K562 (cell line): ENCODE results near the gene MRPS31. TPM values are rescaled to one million over a fixed set of nuclear protein-coding genes. Genes with fewer than 3 reads are reported as not detected.

ENCODE experiments used
- ATAC-seq: fragments of 200-7000 bp; cut with Tn5 transposase; 3 replicates; pipeline ENCODE4 v1.9.1; 2020; ENCODE audit warnings: moderate library complexity
- BruUV-seq: library from RNA; stranded (reverse); fragments of 400-500 nt; replicated peaks from 2 replicates; lab custom pipeline; 2021; lab: Mats Ljungman, UMichigan
- CTCF ChIA-PET: fragments of 300-600 bp; formaldehyde crosslinking; extraction: SDS; loops from one replicate; lab custom pipeline; 2021; ENCODE audit warnings: low intra/inter-chr PET ratio; lab: Yijun Ruan, JAX
- POLR2A ChIA-PET: fragments of 300-600, 350-650 bp; sonication (Branson Sonifier 250); formaldehyde crosslinking; extraction: SDS; loops from one replicate; lab custom pipeline; 2021; ENCODE audit warnings: antibody characterized with exemption, inconsistent platforms; lab: Yijun Ruan, JAX
- DNase-seq, 4 experiments: peaks; one replicate each; pipeline versions ENCODE4 v3.0.0 to v3.0.0-alpha.2; 2011 to 2018; ENCODE audit warnings: low spot score in 3 of 4, mixed read lengths in 3 of 4; ENCODE audit errors: extremely low read depth in 1 of 4
- FAIRE-seq: peaks from 2 replicates; lab custom pipeline; 2011; peaks lifted over from hg19 to GRCh38; lab: Jason Lieb, UNC
- H2AFZ ChIP-seq: 2 replicates; pipeline ENCODE4 v1.6.0; 2011; ENCODE audit warnings: low read depth, low read length, control low read depth, inconsistent platforms
- H3K27ac ChIP-seq: fragments of 200-600 bp; 3 replicates; pipeline ENCODE4 v1.8.0; 2011; ENCODE audit warnings: low read depth, mild to moderate bottlenecking, control low read depth, inconsistent platforms, low read length, moderate library complexity, mixed read lengths; ENCODE audit errors: extremely low read depth
- H3K27me3 ChIP-seq, 2 experiments: fragments of 300-600 bp in 1 of 2; 2 replicates in 1 of 2; 3 replicates in 1 of 2; pipeline versions ENCODE4 v1.6.0 to v1.8.0; 2011; ENCODE audit warnings: inconsistent platforms in 2 of 2, low read length in 2 of 2, mild to moderate bottlenecking in 1 of 2, mixed read lengths in 1 of 2, moderate library complexity in 1 of 2; ENCODE audit not compliant: control insufficient read depth in 2 of 2, insufficient read depth in 2 of 2
- H3K36me3 ChIP-seq: fragments of 300-600 bp; 3 replicates; pipeline ENCODE4 v1.8.0; 2011; ENCODE audit warnings: mild to moderate bottlenecking, low read length, inconsistent platforms; ENCODE audit not compliant: control insufficient read depth, insufficient read depth
- H3K4me1 ChIP-seq, 2 experiments: fragments of 200-600 bp in 1 of 2; replicated peaks in 1 of 2; 2 replicates in 1 of 2; 3 replicates in 1 of 2; pipeline versions ENCODE4 v1.5.1 to v1.8.0; 2011; ENCODE audit warnings: inconsistent platforms in 2 of 2, low read length in 2 of 2, mild to moderate bottlenecking in 1 of 2, mixed read lengths in 1 of 2, moderate library complexity in 1 of 2; ENCODE audit not compliant: control insufficient read depth in 2 of 2, insufficient read depth in 2 of 2
- H3K4me2 ChIP-seq: 2 replicates; pipeline ENCODE4 v1.6.1; 2011; ENCODE audit warnings: low read length, control low read depth, inconsistent platforms, mixed read lengths; ENCODE audit not compliant: insufficient read depth
- H3K4me3 ChIP-seq: fragments of 200-600 bp; sonication (generic), shearing (Covaris generic); 2 replicates; pipeline ENCODE4 v1.5.1; 2016; ENCODE audit warnings: control low read depth, inconsistent platforms
- H3K79me2 ChIP-seq: fragments of 200-600 bp; 3 replicates; pipeline ENCODE4 v1.8.0; 2011; ENCODE audit warnings: low read length, inconsistent platforms; ENCODE audit not compliant: control insufficient read depth, insufficient read depth
- H3K9ac ChIP-seq, 2 experiments: 2 replicates each; pipeline versions ENCODE4 v1.6.0 to v1.6.1; 2011; ENCODE audit warnings: low read depth in 2 of 2, low read length in 2 of 2, control low read depth in 1 of 2, inconsistent platforms in 1 of 2, mild to moderate bottlenecking in 1 of 2, mixed read lengths in 1 of 2; ENCODE audit not compliant: insufficient read depth in 1 of 2
- H3K9me1 ChIP-seq: one replicate; pipeline ENCODE4 v1.6.0; 2011; ENCODE audit warnings: inconsistent platforms, mild to moderate bottlenecking, low read length, moderate library complexity; ENCODE audit not compliant: control insufficient read depth, insufficient read depth
- H3K9me3 ChIP-seq: replicated peaks from 2 replicates; pipeline ENCODE4 v1.5.1; 2011; ENCODE audit warnings: low read depth, low read length, inconsistent platforms; ENCODE audit not compliant: control insufficient read depth, insufficient read depth
- H4K20me1 ChIP-seq: replicated peaks from 2 replicates; pipeline ENCODE4 v1.6.1; 2011; ENCODE audit warnings: low read length, inconsistent platforms, mixed read lengths; ENCODE audit not compliant: control insufficient read depth, insufficient read depth
- HMGXB4 ChIP-seq: sonication (generic); formaldehyde crosslinking; IDR thresholded peaks from 2 replicates; pipeline ENCODE4 v1.8.1; 2023; ENCODE audit warnings: mild to moderate bottlenecking, missing genetic modification reagents
- PTBP1 ChIP-seq: fragments of 200-400 bp; formaldehyde crosslinking; IDR thresholded peaks from 2 replicates; pipeline ENCODE4 v1.6.1; 2017; ENCODE audit warnings: low read depth, low read length
- ZNF239 ChIP-seq: fragments of 250-450 bp; sonication (Bioruptor Pico); IDR thresholded peaks from 2 replicates; pipeline ENCODE4 v1.4.0; 2020; ENCODE audit warnings: mild to moderate bottlenecking
- ZNF586 ChIP-seq: fragments of 450-650 bp; formaldehyde crosslinking; conservative IDR thresholded peaks from 2 replicates; pipeline ENCODE4 v1.4.0; 2020; ENCODE audit warnings: mild to moderate bottlenecking, moderate library complexity
- WGBS: fragments of 100-300 bp; shearing (Covaris generic); methylation state at CpG from one replicate; pipeline ENCODE4 v1.1.6; 2016; ENCODE audit warnings: low coverage, mixed read lengths; ENCODE audit not compliant: insufficient coverage; ENCODE audit errors: missing lambda C conversion rate; 5-methylcytosine and 5-hydroxymethylcytosine counted together
- in situ Hi-C: fragments of 300-500 bp; cut with MboI; formaldehyde crosslinking; loops from 4 replicates; pipeline ENCODE4 v1.15.0; 2018; ENCODE audit warnings: inconsistent platforms, mixed read lengths
- intact Hi-C: fragments of 100-400 bp; cut with micrococcal nuclease; formaldehyde crosslinking; loops from 2 replicates; pipeline ENCODE4 v1.14.2; 2022
- polyA plus RNA-seq, 8 experiments: library from polyadenylated mRNA; depleted of rRNA in 4 of 8; stranded (reverse) in 5 of 8; unstranded in 3 of 8; fragments of >200 nt; fragmentation: Nextera tagmentation in 2 of 8; fragmentation: Illumina TruSeq in 1 of 8; extraction: Ambion mirVana in 2 of 8; extraction: Trizol in 1 of 8; gene quantifications; 2 replicates each; pipeline versions ENCODE4 v1.2.1 to v1.2.3, GENCODE V29; 2011 to 2014; ENCODE audit warnings: inconsistent platforms in 1 of 8, missing spikeins in 1 of 8
- total RNA-seq, 7 experiments: library from RNA; depleted of rRNA in 6 of 7; stranded (reverse); fragments of >200 nt in 6 of 7; fragmentation: Illumina TruSeq in 2 of 7; extraction: Trizol in 2 of 7; gene quantifications; 2 replicates each; pipeline versions ENCODE4 v1.2.1 to v1.2.3, GENCODE V29; 2011 to 2021; ENCODE audit warnings: low replicate concordance in 1 of 7
- TF ChIP-seq, protein P1 (sequence below): sonication (generic); formaldehyde crosslinking; IDR thresholded peaks from 2 replicates; pipeline ENCODE4 v1.8.0; 2022; ENCODE audit warnings: missing genetic modification reagents, mild to moderate bottlenecking, borderline replicate concordance

The MRPS31 gene
- total and polyA plus RNA-seq, 9 of the 15 experiments (the other 6 are each of a cell fraction or from before 2014, with no cell fraction given): 20.3 to 57.8 (median 37.1) TPM

- H2AFZ ChIP-seq: no peak overlapping the region
- FAIRE-seq (no peak), DNase-seq (no peak), ATAC-seq (no peak)
- H3K36me3 ChIP-seq: peaks cover 44% of the 10 kb centered on the region; the same call in 2 of the 3 replicates
- no peaks in the 10 kb centered on the region for H3K27me3 ChIP-seq
- in situ Hi-C loops: no loop called here
- TF ChIP-seq ZNF586 (CRISPR knock-in tag) (no peak), ZNF239 (CRISPR knock-in tag) (no peak), PTBP1 (no peak), HMGXB4 (CRISPR knock-in tag) (no peak)
- TF ChIP-seq, protein P1, sequence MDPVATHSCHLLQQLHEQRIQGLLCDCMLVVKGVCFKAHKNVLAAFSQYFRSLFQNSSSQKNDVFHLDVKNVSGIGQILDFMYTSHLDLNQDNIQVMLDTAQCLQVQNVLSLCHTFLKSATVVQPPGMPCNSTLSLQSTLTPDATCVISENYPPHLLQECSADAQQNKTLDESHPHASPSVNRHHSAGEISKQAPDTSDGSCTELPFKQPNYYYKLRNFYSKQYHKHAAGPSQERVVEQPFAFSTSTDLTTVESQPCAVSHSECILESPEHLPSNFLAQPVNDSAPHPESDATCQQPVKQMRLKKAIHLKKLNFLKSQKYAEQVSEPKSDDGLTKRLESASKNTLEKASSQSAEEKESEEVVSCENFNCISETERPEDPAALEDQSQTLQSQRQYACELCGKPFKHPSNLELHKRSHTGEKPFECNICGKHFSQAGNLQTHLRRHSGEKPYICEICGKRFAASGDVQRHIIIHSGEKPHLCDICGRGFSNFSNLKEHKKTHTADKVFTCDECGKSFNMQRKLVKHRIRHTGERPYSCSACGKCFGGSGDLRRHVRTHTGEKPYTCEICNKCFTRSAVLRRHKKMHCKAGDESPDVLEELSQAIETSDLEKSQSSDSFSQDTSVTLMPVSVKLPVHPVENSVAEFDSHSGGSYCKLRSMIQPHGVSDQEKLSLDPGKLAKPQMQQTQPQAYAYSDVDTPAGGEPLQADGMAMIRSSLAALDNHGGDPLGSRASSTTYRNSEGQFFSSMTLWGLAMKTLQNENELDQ (CRISPR knock-in tag): no peak
- H3K9me3 ChIP-seq: no peaks in the 10 kb centered on the region
- no peak overlapping the region for H3K4me3 ChIP-seq
- CTCF ChIA-PET: no interaction called here
- H3K4me1 ChIP-seq: no peaks in the 10 kb centered on the region
- no TSS peak for BruUV-seq
- no peaks in the 10 kb centered on the region for H4K20me1 ChIP-seq
- H3K4me2 ChIP-seq: no peak overlapping the region
- WGBS: 78% methylated on average over 6 of the region's 7 CpGs
- H3K9ac ChIP-seq: no peak overlapping the region
- POLR2A ChIA-PET: no interaction called here
- intact Hi-C loops: no loop called here
- H3K79me2 ChIP-seq: no peaks in the 10 kb centered on the region
- H3K27ac ChIP-seq: no peak overlapping the region
- H3K9me1 ChIP-seq: no peaks in the 10 kb centered on the region
Measured at GRCh38 chr13:40755082-40755700, 15.8 kb downstream of the MRPS31 start.
